ENCODE results near the gene MAPKAPK3.

The MAPKAPK3 gene

DNA sequence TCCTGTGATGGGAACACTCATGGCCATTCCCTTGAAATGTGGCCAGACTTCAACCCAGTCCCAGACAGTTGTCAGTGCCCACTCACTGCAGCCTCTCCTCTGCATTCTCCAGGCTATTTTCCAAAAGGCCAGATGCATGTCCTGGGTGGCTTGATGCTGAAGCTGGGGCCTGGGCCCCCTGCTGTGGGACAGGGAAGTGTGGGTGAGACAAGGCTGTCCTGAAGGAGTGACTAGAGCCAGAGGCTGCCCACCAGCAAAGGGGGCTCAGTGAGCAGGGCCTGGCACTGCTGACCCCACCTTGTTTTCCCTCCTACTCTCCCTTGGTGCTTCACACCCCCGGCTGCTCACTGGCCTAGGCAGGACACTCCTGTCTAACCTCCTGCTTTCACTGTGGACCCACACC is 17.2 kb upstream of the MAPKAPK3 start:
- TF ChIP-seq CTCF (IDR thresholded peaks at IDR 0.05; ENCODE audit: low read length, missing control alignments), result no peak
- no peak for DNase-seq (ENCODE audit: low read depth)
- no peak overlapping the region for H3K4me3 ChIP-seq (replicated peaks; ENCODE audit: low read depth, low read length)

DNA sequence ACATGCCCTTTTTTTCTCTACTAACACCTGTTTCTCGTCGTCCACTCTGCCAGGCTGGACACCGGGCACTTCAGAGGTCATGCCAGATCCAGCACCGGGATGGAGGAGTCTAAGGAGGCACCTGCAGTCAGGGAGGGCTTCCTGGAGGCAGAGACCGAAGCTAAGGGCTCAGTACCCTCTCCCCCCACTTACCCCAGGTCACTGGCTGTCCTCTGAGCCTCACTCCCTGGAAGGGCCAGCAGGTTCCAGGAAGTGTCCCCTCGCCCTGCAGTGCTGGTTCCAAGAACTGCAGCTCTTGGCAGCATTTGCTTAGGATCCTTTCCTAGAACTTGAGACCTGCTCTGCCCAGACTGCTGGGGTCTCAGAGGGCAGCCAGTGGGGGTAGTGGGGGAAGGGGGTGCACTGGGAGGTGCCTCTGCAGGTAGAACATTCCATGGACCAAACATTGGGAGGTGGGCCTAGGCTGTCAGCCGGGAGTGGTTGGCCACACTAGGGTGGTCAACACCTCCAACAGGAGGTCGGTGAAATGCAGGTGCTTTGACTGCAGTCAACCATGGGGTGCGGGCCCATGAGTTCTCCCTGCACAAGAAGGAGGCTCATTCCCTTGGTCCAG is 16.7 kb upstream of the MAPKAPK3 start:
- DNase-seq (ENCODE audit: low read depth), result no peak
- TF ChIP-seq CTCF (IDR thresholded peaks at IDR 0.05; ENCODE audit: low read length, missing control alignments), result no peak
- no peak overlapping the region for H3K4me3 ChIP-seq (replicated peaks; ENCODE audit: low read depth, low read length)

- DNase-seq (ENCODE audit: low read depth), result peak; percentile 99
- TF ChIP-seq CTCF (IDR thresholded peaks at IDR 0.05; ENCODE audit: low read length, missing control alignments), result no peak
- H3K4me3 ChIP-seq (replicated peaks; ENCODE audit: low read depth, low read length), result peak overlapping the region; percentile 36
Measured at GRCh38 chr3:50600841-50601591, 15.9 kb upstream of the MAPKAPK3 start.

GRCh38 chr3:50602595-50603191 is 14.3 kb upstream of the MAPKAPK3 start:
- no peak for TF ChIP-seq CTCF (IDR thresholded peaks at IDR 0.05; ENCODE audit: low read length, missing control alignments)
- H3K4me3 ChIP-seq (replicated peaks; ENCODE audit: low read depth, low read length), result no peak overlapping the region
- DNase-seq (ENCODE audit: low read depth), result no peak

- H3K4me3 ChIP-seq (replicated peaks; ENCODE audit: low read depth, low read length), result no peak overlapping the region
- DNase-seq (ENCODE audit: low read depth), result no peak
- no peak for TF ChIP-seq CTCF (IDR thresholded peaks at IDR 0.05; ENCODE audit: low read length, missing control alignments)
Measured at GRCh38 chr3:50603261-50604109, 13.5 kb upstream of the MAPKAPK3 start.

- H3K4me3 ChIP-seq (replicated peaks; ENCODE audit: low read depth, low read length), result no peak overlapping the region
- no peak for DNase-seq (ENCODE audit: low read depth)
- TF ChIP-seq CTCF (IDR thresholded peaks at IDR 0.05; ENCODE audit: low read length, missing control alignments), result no peak
Measured at GRCh38 chr3:50604110-50604621, 12.8 kb upstream of the MAPKAPK3 start.

Measured in fibroblast of pulmonary artery (primary cell).